ENCODE data around the gene TIMM22. TPM values are rescaled to one million over a fixed set of nuclear protein-coding genes. Genes with fewer than 3 reads are reported as not detected.

Gene TIMM22
- polyA plus RNA-seq (2013, experiment 1 of 2), result 9.5 TPM
- 9.6 TPM for polyA plus RNA-seq (2013, experiment 2 of 2)

DNA sequence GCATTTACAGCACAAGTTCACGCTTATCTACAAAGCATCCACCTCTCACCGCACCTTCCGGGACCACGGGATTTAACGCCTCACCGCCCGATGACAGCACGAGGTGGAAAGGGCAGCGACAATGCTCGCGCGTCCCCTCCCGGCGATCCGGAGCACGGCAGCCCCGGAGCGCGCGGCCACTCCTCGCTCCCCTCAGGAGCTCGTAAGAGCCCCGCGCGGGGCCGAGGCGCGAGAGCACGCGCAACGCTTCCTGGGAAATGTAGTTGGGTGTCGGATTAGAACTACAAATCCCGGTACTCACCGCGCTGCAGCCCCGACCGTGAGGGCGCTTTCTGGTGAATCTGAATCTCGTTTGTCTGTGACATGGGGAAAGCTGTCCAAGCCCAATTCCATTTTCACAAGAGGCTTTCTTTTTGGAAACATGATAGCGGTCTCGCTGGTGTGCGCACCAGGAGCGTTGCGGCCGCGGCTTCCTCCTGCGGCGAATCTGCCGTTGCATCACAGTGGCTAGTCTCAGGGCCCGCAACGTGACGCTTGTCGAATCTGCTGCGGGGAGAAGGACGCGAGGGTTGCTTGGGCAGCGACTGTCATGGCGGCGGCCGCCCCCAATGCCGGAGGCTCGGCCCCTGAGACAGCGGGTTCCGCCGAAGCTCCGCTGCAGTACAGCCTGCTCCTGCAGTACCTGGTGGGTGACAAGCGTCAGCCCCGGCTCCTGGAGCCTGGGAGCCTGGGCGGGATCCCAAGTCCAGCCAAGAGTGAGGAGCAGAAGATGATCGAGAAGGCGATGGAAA lies at the start of gene TIMM22:
Gene TIMM22 (plus strand): TSS at position 576 of the 791 bp plus-strand sequence. CDS start 14 bp downstream, at position 590.
- peak; percentile 98 for DNase-seq (ENCODE audit: low spot score)
- peak within 1 kb of the TSS; percentile 99 for H3K9ac ChIP-seq (ENCODE audit: low read depth, low read length, poor library complexity)
- H3K4me2 ChIP-seq (ENCODE audit: insufficient read depth, low read length, poor library complexity, severe bottlenecking), result peak within 1 kb of the TSS; percentile 74
- peaks cover 4% of the 10 kb centered on the region for H3K79me1 ChIP-seq (ENCODE audit: low read depth, low read length)
- no peak within 1 kb of the TSS for H4K8ac ChIP-seq (ENCODE audit: low read depth, low read length)
- peaks cover 3% of the 10 kb centered on the region in 2 donors for H3K4me1 ChIP-seq (ENCODE audit: control insufficient read depth in 2 of 2, insufficient read depth in 1 of 2, low read depth in 1 of 2, low read length in 2 of 2)
- no peaks in the 10 kb centered on the region for H3K27me3 ChIP-seq (ENCODE audit: control insufficient read depth in 3 of 3, insufficient read depth in 3 of 3, low read depth in 1 of 3, low read length in 3 of 3)
- no CpG with 5 or more reads among the region's 71 CpGs for WGBS, 2 donors (ENCODE audit: extremely low coverage in 2 of 2, insufficient read length in 2 of 2, insufficient replicate concordance in 1 of 2)
- peak within 1 kb of the TSS; percentile 28 for H2BK15ac ChIP-seq (ENCODE audit: low read length)
- H3K4ac ChIP-seq (ENCODE audit: low read length), result no peak within 1 kb of the TSS
- H4K91ac ChIP-seq (ENCODE audit: low read depth, low read length, poor library complexity), result no peak within 1 kb of the TSS
- H2AK5ac ChIP-seq (ENCODE audit: low read depth, low read length), result peak within 1 kb of the TSS; percentile 90
- no peaks in the 10 kb centered on the region for H3K9me3 ChIP-seq (replicated peaks in 1 of 2; ENCODE audit: control insufficient read depth in 2 of 2, insufficient read depth in 1 of 2, low read depth in 1 of 2, low read length in 2 of 2)
- H2BK5ac ChIP-seq (ENCODE audit: low read length), result peak within 1 kb of the TSS; percentile 45
- peak within 1 kb of the TSS; percentile 93 to 100 for H3K4me3 ChIP-seq (ENCODE audit: low read length in 2 of 2)
- H2BK12ac ChIP-seq (ENCODE audit: low read length), result no peak within 1 kb of the TSS
- H3K36me3 ChIP-seq (replicated peaks in 1 of 2; ENCODE audit: control insufficient read depth in 2 of 2, insufficient read depth in 2 of 2, low read length in 2 of 2), result peaks cover 15 to 25% of the 10 kb centered on the region in 2 donors
- H3K27ac ChIP-seq (replicated peaks; ENCODE audit: low read length), result peak within 1 kb of the TSS; percentile 53
- peak within 1 kb of the TSS; percentile 100 for H2AFZ ChIP-seq (ENCODE audit: low read length)
- H3K18ac ChIP-seq (ENCODE audit: low read length), result peak within 1 kb of the TSS; percentile 94
- peak within 1 kb of the TSS; percentile 6 for H2BK120ac ChIP-seq (ENCODE audit: low read depth, low read length)
- peak within 1 kb of the TSS; percentile 98 for H3K14ac ChIP-seq (ENCODE audit: low read length)
- peak within 1 kb of the TSS; percentile 94 for H3K23ac ChIP-seq (ENCODE audit: low read depth, low read length, poor library complexity)

DNA sequence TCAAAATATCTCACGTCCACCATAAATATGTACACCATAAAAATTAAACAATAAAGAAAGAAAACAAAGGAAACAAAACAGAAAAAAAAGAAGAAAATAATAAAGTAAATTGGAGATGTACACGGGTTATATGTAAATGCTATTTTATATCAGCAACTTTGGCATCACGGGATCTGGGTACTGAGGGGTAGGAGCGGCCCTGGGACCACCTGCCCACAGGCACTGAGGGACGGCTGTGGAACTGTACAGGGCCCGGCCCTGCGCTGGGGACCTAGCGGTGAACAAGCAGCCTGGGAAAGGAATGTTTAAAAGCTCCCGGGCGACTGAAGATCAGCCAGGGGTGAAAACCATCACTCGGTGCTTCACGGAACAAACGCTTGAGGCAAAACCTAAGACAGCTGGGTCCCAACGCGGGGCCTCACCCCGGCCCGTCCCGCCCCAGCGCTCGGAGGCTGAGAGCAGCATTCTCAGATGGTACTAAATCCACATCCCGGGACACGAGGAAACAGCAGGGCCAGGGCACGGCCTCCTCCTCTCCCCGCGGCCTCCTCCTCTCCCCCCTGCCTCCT lies 48.6 kb upstream of the TIMM22 start:
- Histone ChIP-seq H3K9me3 (replicated peaks in 1 of 2; ENCODE audit: control insufficient read depth in 2 of 2, insufficient read depth in 1 of 2, low read depth in 1 of 2, low read length in 2 of 2) (peaks cover 3 to 7% of the 10 kb centered on the region in 2 donors), H2BK15ac (ENCODE audit: low read length) (no peak overlapping the region), H3K23ac (ENCODE audit: low read depth, low read length, poor library complexity) (no peak overlapping the region), H3K4ac (ENCODE audit: low read length) (no peak overlapping the region), H3K18ac (ENCODE audit: low read length) (peak overlapping the region; percentile 71), H3K14ac (ENCODE audit: low read length) (no peak overlapping the region), H2BK120ac (ENCODE audit: low read depth, low read length) (peak overlapping the region; percentile 91), H3K4me3 (ENCODE audit: low read length in 2 of 2) (no peak overlapping the region), H4K8ac (ENCODE audit: low read depth, low read length) (no peak overlapping the region), H3K27me3 (ENCODE audit: control insufficient read depth in 3 of 3, insufficient read depth in 3 of 3, low read depth in 1 of 3, low read length in 3 of 3) (no peaks in the 10 kb centered on the region), H3K27ac (replicated peaks; ENCODE audit: low read length) (peak overlapping the region; percentile 75), H2BK12ac (ENCODE audit: low read length) (no peak overlapping the region), H3K4me2 (ENCODE audit: insufficient read depth, low read length, poor library complexity, severe bottlenecking) (no peak overlapping the region), H3K4me1 (ENCODE audit: control insufficient read depth in 2 of 2, insufficient read depth in 1 of 2, low read depth in 1 of 2, low read length in 2 of 2) (peaks cover 16 to 19% of the 10 kb centered on the region in 2 donors), H4K91ac (ENCODE audit: low read depth, low read length, poor library complexity) (no peak overlapping the region), H2AK5ac (ENCODE audit: low read depth, low read length) (peak overlapping the region; percentile 75), H2AFZ (ENCODE audit: low read length) (no peak overlapping the region), H2BK5ac (ENCODE audit: low read length) (no peak overlapping the region), H3K9ac (ENCODE audit: low read depth, low read length, poor library complexity) (no peak overlapping the region), H3K79me1 (ENCODE audit: low read depth, low read length) (no peaks in the 10 kb centered on the region), H3K36me3 (replicated peaks in 1 of 2; ENCODE audit: control insufficient read depth in 2 of 2, insufficient read depth in 2 of 2, low read length in 2 of 2) (peaks cover 4 to 29% of the 10 kb centered on the region in 2 donors)
- no peak for DNase-seq (ENCODE audit: low spot score)
- no CpG with 5 or more reads among the region's 25 CpGs for WGBS, 2 donors (ENCODE audit: extremely low coverage in 2 of 2, insufficient read length in 2 of 2, insufficient replicate concordance in 1 of 2)

DNA sequence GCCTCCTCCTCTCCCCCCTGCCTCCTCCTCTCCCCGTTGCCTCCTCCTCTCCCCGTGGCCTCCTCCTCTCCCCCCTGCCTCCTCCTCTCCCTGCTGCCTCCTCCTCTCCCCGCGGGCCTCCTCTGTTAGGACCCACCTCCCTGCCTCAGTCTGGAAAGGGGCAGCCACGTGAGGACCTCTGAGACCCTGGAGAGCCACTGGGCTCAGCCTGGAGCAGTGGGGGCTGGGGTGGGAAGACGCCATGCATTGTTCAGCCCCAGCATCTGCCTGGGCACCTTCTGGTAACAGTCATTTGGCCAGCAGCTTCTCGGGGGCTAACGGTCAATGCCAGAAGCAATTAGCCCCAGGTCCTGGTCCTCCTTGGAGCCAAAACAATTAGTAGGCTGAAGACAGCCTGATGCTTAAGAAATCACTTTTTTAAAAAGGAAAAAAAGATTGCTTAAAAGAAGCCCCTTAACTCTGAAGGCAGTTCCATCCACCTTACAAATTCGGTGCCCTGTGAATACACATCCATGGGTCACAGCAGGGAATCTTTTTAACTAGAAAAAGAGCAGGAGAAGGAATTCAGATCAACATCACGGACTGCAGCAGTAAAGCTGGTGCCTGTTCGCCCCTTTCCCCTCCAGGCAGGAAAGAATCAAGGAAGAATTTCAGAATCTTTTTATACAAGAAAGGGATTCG lies 47.2 kb upstream of the TIMM22 start:
- Histone ChIP-seq H3K4ac (ENCODE audit: low read length) (no peak overlapping the region), H3K4me1 (ENCODE audit: control insufficient read depth in 2 of 2, insufficient read depth in 1 of 2, low read depth in 1 of 2, low read length in 2 of 2) (peaks cover 17 to 19% of the 10 kb centered on the region in 2 donors), H3K36me3 (replicated peaks in 1 of 2; ENCODE audit: control insufficient read depth in 2 of 2, insufficient read depth in 2 of 2, low read length in 2 of 2) (peaks cover 4 to 26% of the 10 kb centered on the region in 2 donors), H2BK12ac (ENCODE audit: low read length) (no peak overlapping the region), H4K91ac (ENCODE audit: low read depth, low read length, poor library complexity) (no peak overlapping the region), H3K27ac (replicated peaks; ENCODE audit: low read length) (peak overlapping the region; percentile 88), H2AFZ (ENCODE audit: low read length) (no peak overlapping the region), H4K8ac (ENCODE audit: low read depth, low read length) (no peak overlapping the region), H2BK15ac (ENCODE audit: low read length) (no peak overlapping the region), H3K27me3 (ENCODE audit: control insufficient read depth in 3 of 3, insufficient read depth in 3 of 3, low read depth in 1 of 3, low read length in 3 of 3) (no peaks in the 10 kb centered on the region), H3K14ac (ENCODE audit: low read length) (no peak overlapping the region), H2BK5ac (ENCODE audit: low read length) (no peak overlapping the region), H2BK120ac (ENCODE audit: low read depth, low read length) (no peak overlapping the region), H2AK5ac (ENCODE audit: low read depth, low read length) (no peak overlapping the region), H3K4me3 (ENCODE audit: low read length in 2 of 2) (no peak overlapping the region), H3K4me2 (ENCODE audit: insufficient read depth, low read length, poor library complexity, severe bottlenecking) (peak overlapping the region; percentile 28), H3K23ac (ENCODE audit: low read depth, low read length, poor library complexity) (peak overlapping the region; percentile 58), H3K18ac (ENCODE audit: low read length) (peak overlapping the region; percentile 81), H3K79me1 (ENCODE audit: low read depth, low read length) (peaks cover 3% of the 10 kb centered on the region), H3K9me3 (replicated peaks in 1 of 2; ENCODE audit: control insufficient read depth in 2 of 2, insufficient read depth in 1 of 2, low read depth in 1 of 2, low read length in 2 of 2) (peaks cover 3 to 4% of the 10 kb centered on the region in 2 donors), H3K9ac (ENCODE audit: low read depth, low read length, poor library complexity) (no peak overlapping the region)
- WGBS, 2 donors (ENCODE audit: extremely low coverage in 2 of 2, insufficient read length in 2 of 2, insufficient replicate concordance in 1 of 2), result no CpG with 5 or more reads among the region's 12 CpGs
- DNase-seq (ENCODE audit: low spot score), result peak; percentile 70

Measured in neuronal stem cell (in vitro differentiated cells).